Spleen (tissue), 11 donors: ENCODE data around the gene ATP7A. TPM values are rescaled to one million over a fixed set of nuclear protein-coding genes. Genes with fewer than 3 reads are reported as not detected.
A peak's percentile ranks its signal among the peaks of the same experiment; 100 is the strongest.

Experiments used
- DNase-seq: peaks from one replicate; pipeline ENCODE4 v3.0.0-alpha.2; 2020
- H3K27ac ChIP-seq, 8 donors: fragments of 200-600 bp; sonication (generic) in 7 of 8; 1 replicate in 4 of 8; 2 replicates in 4 of 8; pipeline versions ENCODE4 v1.5.0 to v1.8.0; 2016 to 2021; ENCODE audit warnings: inconsistent platforms in 4 of 8, mild to moderate bottlenecking in 4 of 8, moderate library complexity in 1 of 8
- H3K27me3 ChIP-seq, 7 donors: fragments of 200-600 bp; sonication (generic) in 6 of 7; replicated peaks in 1 of 7; 1 replicate in 4 of 7; 2 replicates in 3 of 7; pipeline versions ENCODE4 v1.5.0 to v1.8.0; 2016 to 2021; ENCODE audit warnings: inconsistent platforms in 3 of 7, mild to moderate bottlenecking in 1 of 7
- H3K36me3 ChIP-seq, 6 donors: fragments of 200-600 bp; sonication (generic) in 5 of 6; 1 replicate in 4 of 6; 2 replicates in 2 of 6; pipeline versions ENCODE4 v1.5.0 to v1.8.0; 2016 to 2021; ENCODE audit warnings: inconsistent platforms in 2 of 6
- H3K4me1 ChIP-seq, 6 donors: fragments of 200-600 bp; sonication (generic) in 5 of 6; 1 replicate in 3 of 6; 2 replicates in 3 of 6; pipeline versions ENCODE4 v1.5.0 to v1.8.0; 2016 to 2021; ENCODE audit warnings: inconsistent platforms in 3 of 6
- H3K4me3 ChIP-seq, 8 donors: fragments of 200-600 bp; sonication (generic) in 7 of 8; 1 replicate in 4 of 8; 2 replicates in 4 of 8; pipeline versions ENCODE4 v1.5.0 to v1.8.0; 2016 to 2021; ENCODE audit warnings: inconsistent platforms in 4 of 8, mild to moderate bottlenecking in 4 of 8, moderate library complexity in 2 of 8
- H3K9me3 ChIP-seq, 8 donors: fragments of 200-600 bp; sonication (generic) in 7 of 8; 1 replicate in 4 of 8; 2 replicates in 4 of 8; pipeline versions ENCODE4 v1.5.0 to v1.8.0; 2016 to 2021; ENCODE audit warnings: inconsistent platforms in 4 of 8
- CTCF ChIP-seq, 11 experiments: fragments of 200-600 bp in 7 of 11; fragments of 450-650 bp in 4 of 11; sonication (generic) in 4 of 11; IDR thresholded peaks in 8 of 11; conservative IDR thresholded peaks in 3 of 11; 1 replicate in 7 of 11; 2 replicates in 4 of 11; pipeline versions ENCODE4 v1.4.0 to v1.8.0; 2016 to 2021; ENCODE audit warnings: antibody characterized with exemption in 11 of 11, inconsistent platforms in 4 of 11, mild to moderate bottlenecking in 1 of 11
- POLR2A ChIP-seq, 3 donors: fragments of 450-650 bp; IDR thresholded peaks; one replicate each; pipeline ENCODE4 v1.5.1; 2017; ENCODE audit warnings: antibody characterized with exemption in 3 of 3, mild to moderate bottlenecking in 1 of 3
- POLR2AphosphoS5 ChIP-seq, 3 donors: sonication (generic); formaldehyde crosslinking; IDR thresholded peaks; one replicate each; pipeline ENCODE4 v1.5.1; 2017; ENCODE audit warnings: antibody characterized with exemption in 3 of 3
- WGBS, 5 donors: extraction: QIAGEN DNeasy Blood & Tissue Kit in 3 of 5; methylation state at CpG; one replicate each; pipeline versions ENCODE4 v1.1.5 to v1.1.7; 2013 to 2018; 5-methylcytosine and 5-hydroxymethylcytosine counted together
- intact Hi-C: fragments of 100-400 bp; cut with DNase I; formaldehyde crosslinking; loops from one replicate; pipeline ENCODE4 v1.15.0; 2023; ENCODE audit warnings: low total_unique reads
- polyA plus RNA-seq, 3 donors: library from polyadenylated mRNA; stranded (reverse); fragments of 200-250 nt; gene quantifications; one replicate each; pipeline ENCODE4 v1.2.1, GENCODE V29; 2013
- total RNA-seq, 7 donors: library from RNA; depleted of rRNA in 3 of 7; stranded (reverse); fragments of >200 nt in 3 of 7; fragmentation: NEBNext Ultra II Directional in 4 of 7; extraction: Animal tissue kit (Norgen Biotek cat#: 25700) in 4 of 7; gene quantifications; one replicate each; pipeline versions ENCODE4 v1.1.0 to v1.2.1, GENCODE V29; 2016 to 2021
- donor health status: healthy with polysubstance abuse.
- donor health status: DM: no; HTN: no; CAD: no; lungs with moderate emphysema.
- donor health status: DM: no; HTN: no; CAD: no.
- donor health status: Bipolar disorder and iron deficiency.
- donor health status: healthy.
- donor health status: DM: no; HTN: no; CAD: no.
- donor health status: DM: yes; HTN: yes; CAD: no.

The ATP7A gene
- total and polyA plus RNA-seq, 10 donors = 1.4 to 18.8 (median 14.9) TPM

GRCh38 chrX:78019586-78020483 is 109.3 kb downstream of the ATP7A start:
- H3K9me3 ChIP-seq = peaks cover 0 to 4% (median 0%) of the 10 kb centered on the region in 8 donors
- peaks cover 0 to 15% (median 0%) of the 10 kb centered on the region in 6 donors for H3K36me3 ChIP-seq
- no peak overlapping the region for H3K4me3 ChIP-seq
- no peaks in the 10 kb centered on the region for H3K4me1 ChIP-seq
- H3K27me3 ChIP-seq = no peaks in the 10 kb centered on the region
- 77 to 96% (median 87%) methylated on average over 12 of the region's 12 CpGs for WGBS, 5 donors
- intact Hi-C loops = no loop called here
- no peak overlapping the region for H3K27ac ChIP-seq
- TF ChIP-seq POLR2AphosphoS5 (IDR thresholded peaks at IDR 0.05) (no peak), CTCF (IDR thresholded peaks at IDR 0.05 in 8 of 11, conservative IDR thresholded peaks at IDR 0.05 in 3 of 11) (no peak), POLR2A (IDR thresholded peaks at IDR 0.05) (no peak)
- DNase-seq = no peak

- TF ChIP-seq CTCF (IDR thresholded peaks at IDR 0.05 in 8 of 11, conservative IDR thresholded peaks at IDR 0.05 in 3 of 11) (peak; percentile 17 to 63 (median 52)), POLR2A (IDR thresholded peaks at IDR 0.05) (no peak)
- peaks cover 0 to 4% (median 0%) of the 10 kb centered on the region in 8 donors for H3K9me3 ChIP-seq
- H3K27me3 ChIP-seq = peaks cover 0 to 5% (median 0%) of the 10 kb centered on the region in 7 donors
- H3K4me1 ChIP-seq = no peaks in the 10 kb centered on the region
- no peak for DNase-seq
- H3K4me3 ChIP-seq = no peak overlapping the region
- intact Hi-C loops = no loop called here
- peaks cover 0 to 7% (median 0%) of the 10 kb centered on the region in 6 donors for H3K36me3 ChIP-seq
- no peak overlapping the region for H3K27ac ChIP-seq
- 57 to 84% (median 62%) methylated on average over 3 to 7 of the region's 7 CpGs for WGBS, 5 donors
Measured at GRCh38 chrX:78024349-78025059, 114.0 kb downstream of the ATP7A start.

GRCh38 chrX:78027798-78028197 is 117.3 kb downstream of the ATP7A start:
- no peaks in the 10 kb centered on the region for H3K4me1 ChIP-seq
- TF ChIP-seq POLR2AphosphoS5 (IDR thresholded peaks at IDR 0.05) = no peak
- no peak for TF ChIP-seq POLR2A (IDR thresholded peaks at IDR 0.05)
- no peak for TF ChIP-seq CTCF (IDR thresholded peaks at IDR 0.05 in 8 of 11, conservative IDR thresholded peaks at IDR 0.05 in 3 of 11)
- DNase-seq = no peak
- peaks cover 0 to 10% (median 0%) of the 10 kb centered on the region in 6 donors for H3K36me3 ChIP-seq
- WGBS, 5 donors = 69 to 97% (median 82%) methylated on average over 3 of the region's 3 CpGs
- intact Hi-C loops = no loop called here
- peaks cover 0 to 4% (median 0%) of the 10 kb centered on the region in 8 donors for H3K9me3 ChIP-seq
- no peak overlapping the region for H3K4me3 ChIP-seq
- H3K27ac ChIP-seq = no peak overlapping the region
- peaks cover 0 to 5% (median 0%) of the 10 kb centered on the region in 7 donors for H3K27me3 ChIP-seq

GRCh38 chrX:78029663-78030062 is 119.2 kb downstream of the ATP7A start:
- no peaks in the 10 kb centered on the region for H3K9me3 ChIP-seq
- intact Hi-C loops = no loop called here
- no peak for DNase-seq
- no peak overlapping the region for H3K27ac ChIP-seq
- H3K36me3 ChIP-seq = peaks cover 0 to 11% (median 0%) of the 10 kb centered on the region in 6 donors
- peak in 3 of 11 experiments; percentile 18 to 29 (median 18) for TF ChIP-seq CTCF (IDR thresholded peaks at IDR 0.05 in 8 of 11, conservative IDR thresholded peaks at IDR 0.05 in 3 of 11)
- no peak for TF ChIP-seq POLR2AphosphoS5 (IDR thresholded peaks at IDR 0.05)
- H3K4me3 ChIP-seq = no peak overlapping the region
- no peaks in the 10 kb centered on the region for H3K4me1 ChIP-seq
- 39 to 78% (median 54%) methylated on average over 2 of the region's 2 CpGs for WGBS, 5 donors
- H3K27me3 ChIP-seq = peaks cover 0 to 5% (median 0%) of the 10 kb centered on the region in 7 donors
